Measurements from ENCODE around the gene ADH6.

DNA sequence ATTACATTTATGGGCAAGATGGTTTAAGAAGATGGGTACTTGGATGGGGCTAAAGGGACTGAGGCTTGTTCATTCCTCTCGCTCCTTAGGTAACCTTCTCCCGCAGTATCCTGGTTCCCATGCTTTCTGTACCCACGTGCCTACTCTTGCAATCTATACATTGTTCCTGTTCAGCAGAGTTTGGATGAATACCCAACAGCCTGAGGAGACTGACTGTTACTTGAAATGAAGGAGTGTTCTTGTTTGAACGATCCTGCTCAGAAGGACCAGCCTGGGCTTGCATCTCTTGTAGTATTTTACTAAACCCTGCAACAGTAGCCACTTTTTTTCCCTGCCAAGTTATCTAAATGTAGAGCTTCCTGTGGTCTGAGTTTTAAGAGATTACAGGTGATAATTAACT lies 33.7 kb upstream of the ADH6 start:
- TF ChIP-seq, protein P1, sequence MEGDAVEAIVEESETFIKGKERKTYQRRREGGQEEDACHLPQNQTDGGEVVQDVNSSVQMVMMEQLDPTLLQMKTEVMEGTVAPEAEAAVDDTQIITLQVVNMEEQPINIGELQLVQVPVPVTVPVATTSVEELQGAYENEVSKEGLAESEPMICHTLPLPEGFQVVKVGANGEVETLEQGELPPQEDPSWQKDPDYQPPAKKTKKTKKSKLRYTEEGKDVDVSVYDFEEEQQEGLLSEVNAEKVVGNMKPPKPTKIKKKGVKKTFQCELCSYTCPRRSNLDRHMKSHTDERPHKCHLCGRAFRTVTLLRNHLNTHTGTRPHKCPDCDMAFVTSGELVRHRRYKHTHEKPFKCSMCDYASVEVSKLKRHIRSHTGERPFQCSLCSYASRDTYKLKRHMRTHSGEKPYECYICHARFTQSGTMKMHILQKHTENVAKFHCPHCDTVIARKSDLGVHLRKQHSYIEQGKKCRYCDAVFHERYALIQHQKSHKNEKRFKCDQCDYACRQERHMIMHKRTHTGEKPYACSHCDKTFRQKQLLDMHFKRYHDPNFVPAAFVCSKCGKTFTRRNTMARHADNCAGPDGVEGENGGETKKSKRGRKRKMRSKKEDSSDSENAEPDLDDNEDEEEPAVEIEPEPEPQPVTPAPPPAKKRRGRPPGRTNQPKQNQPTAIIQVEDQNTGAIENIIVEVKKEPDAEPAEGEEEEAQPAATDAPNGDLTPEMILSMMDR (IDR thresholded peaks at IDR 0.05): no peak
- TF ChIP-seq POLR2A (IDR thresholded peaks at IDR 0.05) (no peak), POLR2AphosphoS5 (IDR thresholded peaks at IDR 0.05) (no peak)
